Measurements from ENCODE around the gene ENAH.

ENAH gene

GRCh38 chr1:225554216-225554812 lies 98.6 kb downstream of the ENAH start:
- DNase-seq: no peak

GRCh38 chr1:225549821-225550220 lies 103.1 kb downstream of the ENAH start:
- DNase-seq: no peak

- no peak for DNase-seq
These were observed 104.6 kb downstream of the ENAH start for GRCh38 chr1:225548140-225548857.

- no peak for DNase-seq
These were observed 107.3 kb downstream of the ENAH start for GRCh38 chr1:225545649-225546048.

- no peak for DNase-seq
These were observed 108.0 kb downstream of the ENAH start for GRCh38 chr1:225544924-225545323.

- no peak for DNase-seq
These were observed 108.7 kb downstream of the ENAH start for GRCh38 chr1:225544263-225544662.

- DNase-seq: no peak
These were observed 109.6 kb downstream of the ENAH start for GRCh38 chr1:225543350-225543749.

GRCh38 chr1:225541383-225541782 lies 111.5 kb downstream of the ENAH start:
- DNase-seq: no peak

GRCh38 chr1:225539575-225539974 lies 113.3 kb downstream of the ENAH start:
- no peak for DNase-seq

GRCh38 chr1:225539069-225539468 lies 113.9 kb downstream of the ENAH start:
- DNase-seq: no peak

GRCh38 chr1:225537554-225538251 lies 115.2 kb downstream of the ENAH start:
- DNase-seq: no peak

GRCh38 chr1:225535280-225535679 lies 117.6 kb downstream of the ENAH start:
- no peak for DNase-seq

- no peak for DNase-seq
These were observed 118.2 kb downstream of the ENAH start for GRCh38 chr1:225534772-225535171.

- DNase-seq: no peak
These were observed 118.8 kb downstream of the ENAH start for GRCh38 chr1:225534135-225534534.

GRCh38 chr1:225533238-225533637 lies 119.7 kb downstream of the ENAH start:
- DNase-seq: no peak

GRCh38 chr1:225532240-225532944 lies 120.5 kb downstream of the ENAH start:
- DNase-seq: no peak

- no peak for DNase-seq
These were observed 123.2 kb downstream of the ENAH start for GRCh38 chr1:225529726-225530125.

GRCh38 chr1:225527575-225527974 lies 125.3 kb downstream of the ENAH start:
- DNase-seq: no peak

- no peak for DNase-seq
These were observed 126.0 kb downstream of the ENAH start for GRCh38 chr1:225526878-225527277.

- DNase-seq: no peak
These were observed 127.5 kb downstream of the ENAH start for GRCh38 chr1:225525377-225525776.

- DNase-seq: no peak
These were observed 128.4 kb downstream of the ENAH start for GRCh38 chr1:225524570-225524969.

GRCh38 chr1:225523263-225523950 lies 129.5 kb downstream of the ENAH start:
- DNase-seq: no peak

Measured in stimulated activated CD8-positive, alpha-beta memory T cell treated with anti-CD3 and anti-CD28 coated beads, Interleukin-4, amount 100 ng/mL, for 48 hours (primary cell).